DMS 273 treated with DMSO at 0.1 percent for 48 hours (cell line): ENCODE measurements around the gene ST3GAL3.

ENCODE experiments used
- DNase-seq: peaks from one replicate; lab custom pipeline; 2025; lab: John Stamatoyannopoulos, UW

ST3GAL3 gene

DNA sequence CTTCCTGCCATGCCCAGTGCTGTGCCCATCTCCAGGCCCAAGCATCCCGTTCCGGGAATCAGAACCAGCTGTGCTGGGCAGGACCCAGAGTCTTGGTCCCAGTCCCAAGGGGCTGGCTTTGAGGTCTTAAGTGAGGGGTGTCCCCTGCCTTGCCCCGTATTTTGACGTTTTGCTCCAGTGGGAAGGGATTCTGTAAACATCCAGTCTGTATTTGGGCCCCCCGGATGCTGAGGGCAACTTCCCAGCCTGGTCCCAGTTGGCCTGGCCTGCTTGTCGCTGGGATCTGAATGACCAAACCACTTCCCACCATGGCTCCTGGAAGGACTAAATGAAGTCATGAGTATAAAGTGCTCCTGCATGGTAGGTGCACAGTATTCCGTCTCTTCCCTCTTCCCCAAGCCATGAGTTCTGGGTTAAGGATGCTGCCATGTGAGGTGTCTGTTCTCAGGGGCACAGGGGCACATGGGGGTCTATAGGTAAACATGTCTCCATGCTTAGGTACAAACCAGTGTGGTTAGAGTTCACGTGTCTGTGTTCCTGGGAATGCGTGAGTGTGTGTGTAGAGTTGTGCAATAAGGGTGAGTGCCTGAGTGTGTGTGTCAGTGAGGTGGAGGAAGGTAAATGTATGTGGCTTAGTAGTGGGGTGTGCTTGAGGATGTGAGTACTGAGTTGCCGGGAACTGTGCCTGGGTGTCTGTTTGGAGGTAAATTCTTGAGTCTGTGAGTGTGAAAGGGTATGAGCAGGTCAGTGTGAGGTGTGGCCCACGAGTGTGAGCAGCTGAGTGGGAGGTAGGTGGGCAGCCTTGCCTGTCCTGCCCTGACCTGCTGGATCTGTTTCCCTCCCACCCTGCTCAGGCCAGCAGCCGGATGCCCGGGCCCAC, 273.2 kb downstream of the ST3GAL3 start:
- DNase-seq = no peak
